NB4 (cell line): ENCODE data around the gene TBC1D13.

ENCODE experiments used
- DNase-seq: peaks from one replicate; pipeline ENCODE4 v3.0.0; 2010; ENCODE audit warnings: low read depth
- H3K4me3 ChIP-seq: one replicate; pipeline ENCODE4 v1.5.1; 2011; ENCODE audit warnings: mild to moderate bottlenecking, low read depth, low read length, moderate library complexity
- MYC ChIP-seq: IDR thresholded peaks from 2 replicates; pipeline ENCODE4 v1.6.1; 2011; ENCODE audit warnings: low read depth, low read length
- POLR2A ChIP-seq: IDR thresholded peaks from 2 replicates; pipeline ENCODE4 v1.6.1; 2011; ENCODE audit warnings: mild to moderate bottlenecking; ENCODE audit not compliant: insufficient read length; ENCODE audit errors: extremely low read depth
- TF ChIP-seq, protein P1 (sequence below): IDR thresholded peaks from one replicate; pipeline ENCODE4 v1.5.1; 2012; ENCODE audit warnings: low read depth, low read length
- TF ChIP-seq, protein P2 (sequence below): IDR thresholded peaks from 2 replicates; pipeline ENCODE4 v1.6.1; 2011; ENCODE audit warnings: low read depth, low read length

TBC1D13 gene

DNA sequence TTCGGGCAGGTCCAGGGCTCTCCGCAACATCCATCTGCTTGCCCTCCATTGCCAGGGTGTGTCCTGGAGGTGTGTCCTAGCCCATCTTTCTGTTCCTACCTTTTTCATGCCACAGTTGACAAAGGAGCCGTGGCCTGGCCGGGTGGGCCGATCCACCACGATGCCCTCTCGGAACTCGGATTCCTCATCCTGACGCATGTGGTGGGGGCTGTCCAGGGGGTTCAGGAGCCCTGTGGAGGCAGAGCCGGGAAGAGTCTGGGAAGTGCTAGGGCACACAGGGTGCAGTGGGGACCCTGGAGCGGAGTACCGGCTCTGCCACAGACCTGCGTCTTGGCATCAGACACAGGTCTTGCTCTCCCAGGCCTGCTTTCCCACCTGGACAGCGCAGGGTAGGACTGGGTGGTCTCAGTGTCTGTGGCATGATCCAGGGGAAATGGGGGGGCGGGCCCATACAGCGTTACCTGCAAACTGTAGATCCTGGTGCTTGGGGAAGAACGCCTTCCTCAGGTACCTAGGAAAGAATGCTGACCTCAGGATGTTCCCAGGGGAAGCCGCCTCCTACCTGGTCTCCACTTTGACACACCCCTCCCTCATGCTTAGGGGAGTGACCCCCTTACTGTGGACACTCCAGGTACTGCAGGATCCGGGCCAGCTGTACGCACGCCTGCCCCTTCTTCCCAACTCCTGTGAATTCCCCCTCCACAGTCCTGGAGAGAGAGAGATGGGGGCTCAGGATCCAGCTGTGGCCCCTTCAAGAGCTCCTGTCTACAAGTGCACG lies 39.1 kb downstream of the TBC1D13 start:
- TF ChIP-seq MYC (no peak), POLR2A (no peak)
- TF ChIP-seq, protein P1, sequence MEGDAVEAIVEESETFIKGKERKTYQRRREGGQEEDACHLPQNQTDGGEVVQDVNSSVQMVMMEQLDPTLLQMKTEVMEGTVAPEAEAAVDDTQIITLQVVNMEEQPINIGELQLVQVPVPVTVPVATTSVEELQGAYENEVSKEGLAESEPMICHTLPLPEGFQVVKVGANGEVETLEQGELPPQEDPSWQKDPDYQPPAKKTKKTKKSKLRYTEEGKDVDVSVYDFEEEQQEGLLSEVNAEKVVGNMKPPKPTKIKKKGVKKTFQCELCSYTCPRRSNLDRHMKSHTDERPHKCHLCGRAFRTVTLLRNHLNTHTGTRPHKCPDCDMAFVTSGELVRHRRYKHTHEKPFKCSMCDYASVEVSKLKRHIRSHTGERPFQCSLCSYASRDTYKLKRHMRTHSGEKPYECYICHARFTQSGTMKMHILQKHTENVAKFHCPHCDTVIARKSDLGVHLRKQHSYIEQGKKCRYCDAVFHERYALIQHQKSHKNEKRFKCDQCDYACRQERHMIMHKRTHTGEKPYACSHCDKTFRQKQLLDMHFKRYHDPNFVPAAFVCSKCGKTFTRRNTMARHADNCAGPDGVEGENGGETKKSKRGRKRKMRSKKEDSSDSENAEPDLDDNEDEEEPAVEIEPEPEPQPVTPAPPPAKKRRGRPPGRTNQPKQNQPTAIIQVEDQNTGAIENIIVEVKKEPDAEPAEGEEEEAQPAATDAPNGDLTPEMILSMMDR = no peak
- TF ChIP-seq, protein P2, sequence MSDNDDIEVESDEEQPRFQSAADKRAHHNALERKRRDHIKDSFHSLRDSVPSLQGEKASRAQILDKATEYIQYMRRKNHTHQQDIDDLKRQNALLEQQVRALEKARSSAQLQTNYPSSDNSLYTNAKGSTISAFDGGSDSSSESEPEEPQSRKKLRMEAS = no peak
- H3K4me3 ChIP-seq = no peak overlapping the region
- no peak for DNase-seq

DNA sequence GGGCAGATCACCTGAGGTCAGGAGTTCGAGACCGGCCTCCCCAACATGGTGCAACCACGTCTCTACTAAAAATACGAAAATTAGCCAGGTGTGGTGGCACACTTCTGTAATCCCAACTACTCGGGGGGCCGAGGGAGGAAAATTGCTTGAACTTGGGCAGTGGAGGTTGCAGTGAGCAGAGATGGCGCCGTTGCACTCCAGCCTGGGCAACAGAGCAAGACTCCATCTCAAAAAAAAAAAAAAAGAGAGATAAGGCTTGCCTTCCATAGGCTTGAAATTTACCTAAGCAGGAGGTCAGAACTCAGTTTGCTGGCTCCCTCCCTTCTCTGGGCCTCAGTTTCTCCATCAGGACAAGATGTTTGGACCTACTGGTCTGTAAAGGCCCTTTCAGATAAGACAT lies 41.2 kb downstream of the TBC1D13 start:
- TF ChIP-seq POLR2A (no peak), MYC (no peak)
- TF ChIP-seq, protein P1 = no peak
- TF ChIP-seq, protein P2 = no peak
- H3K4me3 ChIP-seq = peak overlapping the region; percentile 89
- DNase-seq = no peak

DNA sequence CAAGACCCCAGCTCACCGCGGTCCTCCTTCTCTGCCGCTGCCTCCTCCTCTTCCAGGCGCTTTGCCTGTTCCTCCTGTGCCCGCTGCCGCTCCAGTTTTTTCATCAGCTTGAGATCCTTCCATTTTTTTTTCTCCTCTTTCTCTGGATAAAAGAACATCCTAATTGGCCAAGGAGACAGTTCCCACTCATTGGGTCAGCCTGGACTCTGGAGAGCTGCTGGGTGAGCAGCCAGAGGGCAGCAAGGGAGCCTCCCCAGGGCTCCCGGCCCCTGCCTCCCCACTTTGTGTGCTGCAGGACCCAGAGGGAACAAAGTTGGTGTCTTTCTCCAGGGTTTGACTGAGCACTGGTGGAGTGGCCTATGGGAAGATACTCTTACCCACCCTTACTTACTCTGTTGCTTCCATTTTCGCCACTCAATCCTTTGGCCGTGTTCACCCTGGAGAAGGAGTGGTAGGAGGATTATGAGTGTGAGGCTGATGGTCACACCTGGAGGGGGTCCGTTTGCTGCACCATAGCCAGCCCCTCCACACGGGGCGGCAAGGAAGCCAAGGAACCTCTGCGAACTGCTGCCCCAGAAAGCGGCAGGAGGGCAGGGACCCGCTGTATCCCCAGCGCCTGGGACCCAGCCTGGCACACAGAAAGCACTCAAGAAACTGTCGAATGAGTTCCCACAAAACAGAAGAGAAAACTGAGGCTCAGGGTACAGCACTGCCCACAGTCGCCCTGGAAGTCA lies 41.8 kb downstream of the TBC1D13 start:
- peak overlapping the region; percentile 89 for H3K4me3 ChIP-seq
- DNase-seq = no peak
- TF ChIP-seq MYC (no peak), POLR2A (no peak)
- TF ChIP-seq, protein P1 = no peak
- TF ChIP-seq, protein P2 = no peak

DNA sequence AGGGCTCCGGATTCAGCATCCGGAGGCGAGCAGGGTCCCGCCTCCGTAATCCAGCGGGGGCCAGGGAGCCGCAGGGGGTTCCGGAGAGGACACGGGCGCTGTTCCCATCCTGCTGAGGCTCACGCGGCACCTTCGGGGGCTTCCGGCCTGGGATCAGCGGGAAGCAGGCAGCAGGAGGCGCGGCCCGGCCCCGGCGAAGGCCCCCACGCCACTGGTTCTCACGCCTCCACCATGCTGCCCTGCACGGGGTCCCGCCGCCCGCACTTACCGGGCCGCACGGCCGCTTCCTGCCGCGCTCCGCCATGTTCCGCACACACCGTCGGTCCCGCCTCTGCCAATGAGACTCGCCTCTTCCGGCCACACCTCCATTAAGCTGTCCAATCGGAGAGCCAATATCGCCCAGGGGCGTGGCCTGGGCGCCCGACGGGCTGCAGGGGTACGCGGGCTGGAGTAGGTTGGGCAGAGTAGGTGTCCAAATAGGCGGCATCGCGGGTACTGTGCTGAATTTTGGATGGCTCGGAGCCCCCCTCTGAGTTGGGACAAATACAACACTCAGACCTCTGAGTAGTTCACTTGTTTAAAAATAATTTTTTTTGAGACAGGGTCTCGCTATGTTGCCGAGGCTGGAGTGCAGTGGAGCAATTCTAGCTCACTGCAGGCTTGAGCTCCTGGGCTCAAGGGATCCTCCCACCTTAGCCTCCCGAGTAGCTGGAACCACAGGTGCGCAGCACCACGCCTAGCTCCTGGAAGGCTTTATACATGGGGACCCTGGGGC lies 42.6 kb downstream of the TBC1D13 start, which contains the start of gene SPOUT1:
TSS of gene SPOUT1 (minus strand) at position 318 of the 775 bp plus-strand sequence. CDS start at position 304, 14 bp downstream.
- TF ChIP-seq POLR2A (peak; percentile 81), MYC (peak; percentile 91)
- TF ChIP-seq, protein P2 = peak; percentile 80
- TF ChIP-seq, protein P1 = no peak
- DNase-seq = peak; percentile 95
- peak within 1 kb of the TSS; percentile 89 for H3K4me3 ChIP-seq

DNA sequence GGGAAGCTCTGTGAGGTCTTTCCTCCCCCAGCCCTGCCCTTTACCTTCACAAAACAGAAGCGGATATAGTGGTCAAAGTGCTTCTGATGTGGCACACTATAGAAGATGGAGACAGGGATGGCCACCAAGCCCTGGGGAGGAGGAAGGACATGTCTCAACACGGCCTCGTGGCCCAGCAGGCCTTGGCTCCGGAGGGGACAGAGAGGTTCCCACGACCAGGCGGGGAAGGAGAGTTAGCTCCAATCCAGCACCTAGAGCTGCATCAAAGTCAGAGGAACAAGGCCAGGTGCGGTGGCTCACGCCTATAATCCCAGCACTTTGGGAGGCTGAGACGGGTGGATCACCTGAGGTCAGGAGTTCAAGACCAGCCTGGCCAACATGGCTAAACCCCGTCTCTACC lies 46.6 kb downstream of the TBC1D13 start:
- TF ChIP-seq, protein P1 = no peak
- no peak for TF ChIP-seq MYC
- TF ChIP-seq, protein P2 = no peak
- TF ChIP-seq POLR2A = no peak
- DNase-seq = no peak
- H3K4me3 ChIP-seq = no peak overlapping the region
